GM12891 (cell line): ENCODE data around the gene ELK4.

Experiments used
- DNase-seq: peaks from one replicate; pipeline ENCODE4 v3.0.0; 2011; ENCODE audit warnings: low spot score; ENCODE audit not compliant: insufficient read length
- FAIRE-seq: peaks from 2 replicates; lab custom pipeline; 2011; peaks lifted over from hg19 to GRCh38; lab: Jason Lieb, UNC
- PAX5 ChIP-seq: IDR thresholded peaks from 2 replicates; pipeline ENCODE4 v1.6.1; 2011; ENCODE audit warnings: low read length, moderate library complexity, mild to moderate bottlenecking; ENCODE audit not compliant: insufficient read depth, severe bottlenecking
- POLR2A ChIP-seq: IDR thresholded peaks from 2 replicates; pipeline ENCODE4 v1.6.1; 2011; ENCODE audit warnings: low read depth, low read length, control low read depth
- POLR2AphosphoS5 ChIP-seq: IDR thresholded peaks from 2 replicates; pipeline ENCODE4 v1.6.1; 2011; ENCODE audit warnings: low read depth, low read length, control low read depth
- POU2F2 ChIP-seq: IDR thresholded peaks from 2 replicates; pipeline ENCODE4 v1.6.1; 2011; ENCODE audit warnings: low read depth, mild to moderate bottlenecking, control low read depth, low read length, moderate library complexity
- SPI1 ChIP-seq: IDR thresholded peaks from 2 replicates; pipeline ENCODE4 v1.6.1; 2011; ENCODE audit warnings: low read depth, low read length, control low read depth
- TAF1 ChIP-seq: IDR thresholded peaks from 2 replicates; pipeline ENCODE4 v1.6.1; 2011; ENCODE audit warnings: low read depth, low read length, control low read depth

Gene ELK4

GRCh38 chr1:205580140-205580922 lies 51.5 kb downstream of the ELK4 start:
- TF ChIP-seq POU2F2 (no peak), SPI1 (no peak), TAF1 (no peak), POLR2AphosphoS5 (no peak), POLR2A (no peak), PAX5 (no peak)
- no peak for FAIRE-seq
- DNase-seq = no peak

- FAIRE-seq (no peak), DNase-seq (no peak)
- TF ChIP-seq POLR2A (no peak), TAF1 (no peak), SPI1 (no peak), POLR2AphosphoS5 (no peak), POU2F2 (no peak), PAX5 (no peak)
These were observed 52.1 kb downstream of the ELK4 start for GRCh38 chr1:205579711-205580110.

GRCh38 chr1:205578780-205579571 lies 52.8 kb downstream of the ELK4 start:
- TF ChIP-seq SPI1 (no peak), POLR2AphosphoS5 (no peak), TAF1 (no peak), POU2F2 (no peak), POLR2A (no peak), PAX5 (no peak)
- FAIRE-seq = no peak
- no peak for DNase-seq

GRCh38 chr1:205577874-205578658 lies 53.7 kb downstream of the ELK4 start:
- TF ChIP-seq POLR2AphosphoS5 = no peak
- TF ChIP-seq PAX5 = no peak
- no peak for TF ChIP-seq POU2F2
- TF ChIP-seq SPI1 = no peak
- no peak for TF ChIP-seq POLR2A
- TF ChIP-seq TAF1 = no peak
- DNase-seq (no peak), FAIRE-seq (no peak)

GRCh38 chr1:205576805-205577761 lies 54.7 kb downstream of the ELK4 start:
- DNase-seq = no peak
- no peak for FAIRE-seq
- TF ChIP-seq POU2F2 (no peak), POLR2A (no peak), SPI1 (no peak), POLR2AphosphoS5 (no peak), PAX5 (no peak), TAF1 (no peak)

- FAIRE-seq (no peak), DNase-seq (no peak)
- TF ChIP-seq PAX5 (no peak), TAF1 (no peak), POU2F2 (no peak), POLR2A (no peak), POLR2AphosphoS5 (no peak), SPI1 (no peak)
These were observed 55.8 kb downstream of the ELK4 start for GRCh38 chr1:205576011-205576410.

GRCh38 chr1:205575294-205575885 lies 56.4 kb downstream of the ELK4 start:
- FAIRE-seq (no peak), DNase-seq (no peak)
- TF ChIP-seq POLR2AphosphoS5 (no peak), POU2F2 (no peak), SPI1 (no peak), POLR2A (no peak), PAX5 (no peak), TAF1 (no peak)

- TF ChIP-seq SPI1 = no peak
- TF ChIP-seq POU2F2 = no peak
- no peak for TF ChIP-seq POLR2AphosphoS5
- TF ChIP-seq TAF1 = no peak
- TF ChIP-seq PAX5 = no peak
- TF ChIP-seq POLR2A = no peak
- DNase-seq (no peak), FAIRE-seq (no peak)
These were observed 59.4 kb downstream of the ELK4 start for GRCh38 chr1:205572421-205572820.

- no peak for DNase-seq
- TF ChIP-seq SPI1 (no peak), PAX5 (no peak), TAF1 (no peak), POLR2A (no peak), POU2F2 (no peak), POLR2AphosphoS5 (no peak)
- no peak for FAIRE-seq
These were observed 60.1 kb downstream of the ELK4 start for GRCh38 chr1:205571747-205572146.
